ENCODE results near the gene LIPI.
A peak's percentile ranks its signal among the peaks of the same experiment; 100 is the strongest.
"Not testable (repeated sequence)": the region's sequence is repeated elsewhere in the genome, so short reads cannot be mapped to it uniquely, and the experiment has no call there.

LIPI gene

GRCh38 chr21:14210738-14211137 lies at the start of gene LIPI:
Gene LIPI (minus strand): TSS chr21:14210955. CDS start chr21:14210845, 110 bp downstream.
- no peak for DNase-seq

- no peak for DNase-seq
Measured at GRCh38 chr21:14260174-14260764, 49.5 kb upstream of the LIPI start.

- DNase-seq = peak; percentile 34
Measured at GRCh38 chr21:14259747-14260146, 49.0 kb upstream of the LIPI start.

- DNase-seq = no peak
Measured at GRCh38 chr21:14251336-14251735, 40.6 kb upstream of the LIPI start.

GRCh38 chr21:14245711-14246110 lies 35.0 kb upstream of the LIPI start:
- no peak for DNase-seq

GRCh38 chr21:14244911-14245310 lies 34.2 kb upstream of the LIPI start:
- no peak for DNase-seq

GRCh38 chr21:14243874-14244273 lies 33.1 kb upstream of the LIPI start:
- DNase-seq = no peak

- no peak for DNase-seq
Measured at GRCh38 chr21:14243461-14243860, 32.7 kb upstream of the LIPI start.

- DNase-seq = no peak
Measured at GRCh38 chr21:14241297-14241696, 30.5 kb upstream of the LIPI start.

GRCh38 chr21:14239281-14239680 lies 28.5 kb upstream of the LIPI start:
- no peak for DNase-seq

- DNase-seq = no peak
Measured at GRCh38 chr21:14236180-14236579, 25.4 kb upstream of the LIPI start.

- DNase-seq = no peak
Measured at GRCh38 chr21:14235101-14235500, 24.3 kb upstream of the LIPI start.

GRCh38 chr21:14229399-14229798 lies 18.6 kb upstream of the LIPI start:
- no peak for DNase-seq

GRCh38 chr21:14223365-14223764 lies 12.6 kb upstream of the LIPI start:
- no peak for DNase-seq

- DNase-seq = peak; percentile 71
Measured at GRCh38 chr21:14215971-14216641, 5.4 kb upstream of the LIPI start, which contains the start of gene RBM11. Gene RBM11 (plus strand): TSS chr21:14216157. CDS start chr21:14216187, 30 bp downstream.

GRCh38 chr21:14213164-14213563 lies 2.4 kb upstream of the LIPI start:
- DNase-seq = no peak

- DNase-seq = no peak
Measured at GRCh38 chr21:14206222-14206621, 4.5 kb downstream of the LIPI start.

- not testable (repeated sequence) for DNase-seq
Measured at GRCh38 chr21:14166463-14167223, 44.1 kb downstream of the LIPI start.

- no peak for DNase-seq
Measured at GRCh38 chr21:14143999-14144398, 66.8 kb downstream of the LIPI start.

- no peak for DNase-seq
Measured at GRCh38 chr21:14124266-14124665, 86.5 kb downstream of the LIPI start.

GRCh38 chr21:14121719-14122118 lies 89.0 kb downstream of the LIPI start:
- no peak for DNase-seq

- peak; percentile 18 for DNase-seq
Measured at GRCh38 chr21:14120091-14120734, 90.5 kb downstream of the LIPI start.

- no peak for DNase-seq
Measured at GRCh38 chr21:14119038-14119437, 91.7 kb downstream of the LIPI start.
